ENCODE measurements around the gene PLXNA4.

GRCh38 chr7:132361146-132361545, 215.1 kb downstream of the PLXNA4 start:
- no peak for TF ChIP-seq CTCF (IDR thresholded peaks at IDR 0.05)
- TF ChIP-seq POLR2A (IDR thresholded peaks at IDR 0.05) = no peak

All from lower leg skin (tissue), 3 donors.